Stimulated activated CD4-positive, alpha-beta T cell treated with anti-CD3 and anti-CD28 coated beads, Interleukin-1b, Interleukin-23, amount 100 ng/mL, for 1 hour (primary cell): Measurements from ENCODE around the gene RPL3.
"Not testable (repeated sequence)": the region's sequence is repeated elsewhere in the genome, so short reads cannot be mapped to it uniquely, and the experiment has no call there.

ENCODE experiments used
- DNase-seq, 2 donors: peaks; one replicate each; pipeline ENCODE4 v3.0.0-alpha.2; 2020; ENCODE audit warnings: low read depth in 2 of 2

The RPL3 gene

DNA sequence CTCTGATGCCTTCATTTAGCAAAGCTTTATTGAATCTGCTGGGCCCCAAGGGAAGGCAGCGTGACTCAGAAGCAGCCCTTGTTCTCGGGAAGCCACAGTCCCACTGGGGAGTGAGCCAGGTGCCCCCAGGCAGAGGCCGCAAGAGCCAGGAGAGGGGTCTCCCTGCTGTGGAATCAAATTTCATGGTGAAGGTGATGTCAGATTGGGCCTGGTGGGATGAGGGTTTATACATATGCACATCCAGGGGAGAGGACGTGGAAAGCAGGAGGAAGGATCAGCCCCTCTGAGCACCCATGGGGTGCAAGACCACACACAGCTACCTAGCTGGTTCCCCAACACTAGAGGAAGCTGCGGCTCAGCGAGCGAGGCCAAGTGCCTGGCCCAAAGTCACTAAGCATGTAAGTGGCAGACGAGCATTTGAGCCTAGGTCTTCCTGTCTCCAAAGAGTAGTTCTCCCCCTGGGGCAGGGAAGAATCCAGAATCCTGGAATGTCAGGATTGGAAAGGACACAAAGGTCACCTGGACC, 32.3 kb upstream of the RPL3 start:
- DNase-seq: no peak

DNA sequence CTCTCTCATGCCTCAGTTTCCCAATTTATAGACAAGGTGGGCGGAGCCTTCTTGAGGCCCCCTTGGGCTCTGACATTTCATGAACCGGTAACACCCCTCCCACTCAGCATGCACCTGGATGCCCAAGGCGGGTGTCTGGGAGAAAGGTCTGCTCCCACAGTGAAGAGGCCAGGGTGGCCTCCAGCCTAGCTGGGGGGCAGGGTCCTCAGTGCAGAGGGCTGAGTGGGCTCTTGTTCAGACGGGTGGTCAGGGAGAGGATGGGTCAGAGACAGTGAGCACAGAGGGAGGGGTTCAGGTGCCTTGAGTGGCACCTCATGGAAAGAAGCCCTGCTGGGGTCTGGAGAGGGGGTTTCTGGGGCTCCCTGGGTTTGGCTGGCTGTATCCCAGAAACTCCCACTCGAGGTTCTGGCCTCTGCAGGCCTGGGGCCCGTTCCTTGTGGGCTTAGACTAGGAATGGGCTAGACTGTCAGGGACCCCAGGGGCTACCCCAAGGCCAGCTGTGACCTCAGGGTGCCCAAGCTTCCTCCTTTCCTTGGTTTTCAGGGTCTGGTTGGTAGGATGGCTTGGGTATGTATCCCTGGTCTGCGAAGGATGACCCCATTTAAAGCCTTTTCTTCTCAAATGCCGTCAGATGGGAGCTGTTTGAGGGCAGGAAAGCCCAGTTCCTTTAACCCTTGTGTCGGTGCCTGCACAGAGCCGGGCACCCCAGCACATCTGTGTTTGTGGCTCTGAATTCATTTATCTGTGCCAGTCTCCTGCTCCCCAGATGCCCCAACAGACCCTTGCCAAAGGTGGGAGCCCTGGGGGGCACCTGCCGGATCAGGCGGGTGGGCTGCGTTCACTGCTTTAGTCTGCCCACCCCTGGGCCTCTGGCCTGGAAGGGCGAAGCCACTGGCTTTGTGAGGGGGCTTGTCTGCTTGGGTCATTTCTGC, 31.6 kb upstream of the RPL3 start:
- no peak for DNase-seq

DNA sequence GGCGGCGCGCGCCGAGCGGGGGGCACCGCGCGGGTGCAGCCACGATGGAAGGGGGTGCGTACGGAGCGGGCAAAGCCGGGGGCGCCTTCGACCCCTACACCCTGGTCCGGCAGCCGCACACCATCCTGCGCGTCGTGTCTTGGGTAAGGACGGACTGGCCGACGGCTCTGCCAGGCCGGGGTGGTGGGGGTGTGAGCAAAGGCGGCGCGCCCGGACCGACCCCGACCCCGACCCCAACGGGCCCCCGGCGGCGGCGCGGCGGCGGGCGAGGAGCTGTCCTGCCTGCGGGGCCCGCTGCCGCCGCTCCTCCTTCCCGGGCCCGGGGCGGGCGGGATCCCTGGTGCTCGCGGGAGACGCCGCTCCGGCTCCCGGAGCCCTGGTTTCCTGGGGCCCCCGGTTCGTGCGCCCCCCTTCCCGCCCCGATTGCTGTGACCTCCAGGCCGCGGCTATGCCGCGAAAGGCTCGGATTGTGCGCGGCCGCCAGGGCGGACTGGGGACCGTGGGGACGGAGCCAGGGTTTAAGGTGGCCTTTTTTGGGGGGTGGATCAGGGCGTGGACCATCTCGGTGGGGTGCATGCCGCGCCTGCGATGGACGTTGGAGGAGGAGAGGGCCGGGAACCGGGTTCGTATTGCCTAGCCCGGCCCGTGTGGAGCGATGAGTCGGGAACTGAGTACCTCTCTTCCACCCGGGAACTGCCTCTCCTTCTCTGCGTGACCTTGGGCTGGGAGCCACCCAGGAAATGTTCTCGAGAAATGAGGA, 30.7 kb upstream of the RPL3 start, which contains the start of gene SYNGR1:
TSS of gene SYNGR1 (plus strand) at position 25 of the 760 bp plus-strand sequence. CDS start at position 45, 20 bp downstream.
- DNase-seq: no peak

DNA sequence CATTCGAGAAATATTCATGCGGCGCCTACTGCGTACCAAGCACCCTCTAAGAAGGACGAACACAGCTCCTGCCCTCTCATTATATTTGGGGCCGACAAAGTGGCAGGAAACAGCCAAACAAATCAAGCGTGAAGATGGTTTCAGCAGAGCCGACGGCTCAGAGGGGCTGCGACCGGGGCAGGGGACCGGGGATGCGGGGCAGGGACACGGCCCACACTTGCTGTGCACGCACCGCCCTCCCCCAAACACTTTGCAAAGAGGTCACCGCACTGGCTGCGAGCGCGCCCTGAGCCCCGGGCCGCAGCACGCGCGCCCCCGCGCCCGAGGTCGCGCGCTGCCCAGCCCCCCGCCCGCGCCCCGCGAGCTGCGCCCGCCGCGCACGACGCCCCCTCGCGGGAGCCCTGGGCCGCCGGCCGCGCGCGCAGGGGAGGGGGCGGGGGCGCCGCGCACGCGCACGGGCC, 30.1 kb upstream of the RPL3 start:
- DNase-seq: no peak

DNA sequence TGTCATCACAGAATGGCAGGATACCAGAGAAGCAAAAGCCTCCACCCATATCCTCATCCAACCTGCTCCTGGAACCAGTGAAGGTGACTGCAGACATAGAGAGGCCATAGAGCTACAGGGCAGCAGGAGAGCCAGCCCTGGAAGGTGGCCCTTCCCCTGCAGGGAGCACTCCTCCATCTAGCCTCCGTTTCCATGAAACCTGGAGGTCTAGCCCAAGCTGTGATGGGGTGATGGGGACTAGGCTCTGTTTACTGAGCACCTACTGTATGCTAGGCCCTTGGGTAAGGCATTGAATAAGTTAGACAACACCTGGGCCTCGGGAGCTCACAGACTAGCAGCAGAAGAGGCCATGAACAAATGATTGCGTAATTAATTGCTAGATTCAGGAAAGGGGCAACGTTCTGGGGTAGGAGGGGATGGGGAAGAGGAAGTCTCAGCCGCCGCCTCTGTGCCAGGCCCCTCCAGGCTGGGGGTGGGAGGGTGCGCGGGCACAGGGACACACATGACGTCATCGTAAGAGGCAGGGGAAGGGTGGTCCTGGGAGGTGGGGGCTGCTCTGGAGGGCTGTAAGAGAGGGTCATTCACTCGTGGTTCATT, 29.6 kb upstream of the RPL3 start:
- no peak for DNase-seq

DNA sequence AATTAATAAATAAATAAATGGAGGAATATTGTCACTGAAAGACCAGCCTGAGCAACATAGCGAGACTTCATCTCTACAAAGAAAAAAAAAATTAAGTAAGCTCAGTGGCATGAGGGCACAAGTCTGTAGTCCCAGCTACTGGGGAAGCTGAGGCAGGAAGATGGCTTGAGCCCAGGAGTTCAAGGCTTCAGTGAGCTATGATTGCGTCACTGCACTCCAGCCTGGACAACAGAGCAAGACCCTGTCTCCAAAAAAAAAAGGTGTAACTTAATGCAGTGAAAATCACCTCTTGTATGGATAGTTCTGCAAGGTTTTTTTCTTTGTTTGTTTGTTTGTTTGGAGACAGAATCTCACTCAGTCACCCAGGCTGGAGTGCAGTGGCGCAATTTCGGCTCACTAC, 25.8 kb upstream of the RPL3 start:
- no peak for DNase-seq

DNA sequence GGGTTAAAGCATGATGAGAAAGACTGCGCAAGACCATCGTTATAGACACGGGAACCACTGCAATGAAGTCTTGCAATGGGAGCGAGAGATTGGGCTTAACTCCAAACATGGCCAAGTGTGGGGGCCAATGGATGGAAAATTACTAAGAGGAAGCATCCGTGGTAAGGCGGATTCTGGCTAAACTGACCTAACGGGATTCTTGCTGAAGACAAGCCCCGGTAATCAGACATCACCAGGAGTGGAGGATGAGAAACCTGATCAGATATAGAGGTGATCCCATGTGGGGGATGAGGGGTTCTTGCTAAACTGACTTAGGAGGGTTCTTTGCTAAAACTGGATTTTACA, 24.6 kb upstream of the RPL3 start:
- DNase-seq: no peak

DNA sequence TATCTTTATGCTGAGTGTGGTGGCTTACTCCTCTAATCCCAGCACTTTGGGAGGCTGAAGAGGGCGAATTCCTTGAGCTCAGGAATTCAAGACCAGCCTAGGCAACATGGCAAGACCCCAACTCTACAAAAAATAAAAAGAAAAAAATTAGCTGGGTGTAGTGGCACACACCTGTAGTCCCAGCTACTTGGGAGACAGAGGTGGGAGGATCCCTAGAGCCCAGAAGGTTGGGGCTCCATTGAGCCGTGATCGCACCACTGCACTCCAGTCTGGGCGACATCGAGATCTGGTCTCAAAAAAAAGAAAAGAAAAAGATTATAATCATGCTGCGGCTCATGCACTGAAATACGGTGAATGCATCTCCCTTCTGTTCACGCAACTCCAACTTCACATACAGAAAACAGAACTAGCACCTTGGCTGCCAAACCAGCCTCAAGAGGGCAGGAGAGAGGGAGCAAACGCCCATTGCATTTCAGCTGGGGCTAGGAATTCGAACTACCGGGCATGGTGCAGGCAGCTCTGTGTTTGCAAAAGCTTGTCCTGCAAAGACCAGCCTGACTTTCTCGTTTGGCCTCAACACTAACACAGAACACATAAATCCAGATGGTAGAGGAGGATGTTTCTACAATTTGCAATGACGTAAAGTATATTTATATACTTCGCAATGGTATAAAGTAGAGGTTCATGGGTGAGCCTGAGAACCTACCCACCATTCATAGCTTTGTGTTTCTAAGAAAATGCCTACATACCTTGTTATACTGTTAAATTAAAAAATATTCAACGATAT, 24.0 kb upstream of the RPL3 start:
- no peak for DNase-seq

DNA sequence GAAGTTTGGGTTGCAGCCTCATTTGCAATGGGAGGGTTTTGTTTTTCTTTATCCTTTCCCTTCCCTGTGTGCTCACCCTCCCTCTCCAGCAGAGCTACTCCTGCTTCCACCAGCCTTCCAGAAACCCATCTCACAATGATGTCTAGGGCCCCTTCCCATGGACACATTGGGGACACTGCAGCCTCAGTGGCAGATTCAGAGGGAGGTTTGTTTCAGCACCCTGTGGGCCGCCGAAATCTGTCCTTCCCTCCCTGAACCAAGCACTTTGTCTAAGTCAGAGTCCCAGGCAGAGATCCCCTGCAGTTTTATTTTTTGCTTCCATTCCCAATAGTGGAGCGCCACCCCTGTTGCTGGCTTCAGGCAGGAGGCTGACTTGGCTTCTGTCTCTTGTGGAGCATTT, 21.8 kb upstream of the RPL3 start:
- no peak for DNase-seq

DNA sequence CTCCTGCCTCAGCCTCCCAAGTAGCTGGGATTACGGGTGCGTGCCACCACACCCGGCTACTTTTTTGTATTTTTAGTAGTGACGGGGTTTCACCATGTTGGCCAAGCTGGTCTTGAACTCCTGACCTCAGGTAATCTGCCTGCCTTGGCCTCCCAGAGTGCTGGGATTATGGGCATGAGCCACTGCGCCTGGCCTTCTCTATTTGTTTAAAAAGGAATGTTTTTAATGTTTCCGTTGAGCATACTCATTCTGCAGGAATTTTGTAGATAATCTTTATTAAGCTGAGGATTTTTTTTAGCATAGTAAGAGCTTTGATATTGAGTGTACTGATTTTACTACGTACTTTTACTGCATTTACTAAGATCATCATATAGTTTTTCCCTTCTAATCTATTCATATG, 20.4 kb upstream of the RPL3 start:
- not testable (repeated sequence) for DNase-seq

DNA sequence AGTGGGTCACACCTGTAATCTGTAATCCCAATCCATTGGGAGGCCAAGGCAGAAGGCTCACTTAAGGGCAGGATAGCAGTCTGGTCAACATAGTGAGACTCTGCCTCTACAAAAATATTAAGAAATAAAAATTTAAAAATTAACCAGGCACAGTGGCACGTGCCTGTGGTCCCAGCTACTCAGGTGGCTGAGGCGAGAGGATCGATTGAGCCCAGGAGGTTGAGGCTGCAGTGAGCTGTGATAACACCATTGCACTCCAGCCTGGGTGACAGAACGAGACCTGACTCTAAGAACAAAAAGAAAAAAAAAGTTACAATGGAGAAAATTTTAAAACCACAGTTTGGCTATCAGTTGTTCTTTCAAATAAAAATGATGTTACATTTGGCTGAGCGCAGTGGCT, 17.0 kb upstream of the RPL3 start:
- no peak for DNase-seq

DNA sequence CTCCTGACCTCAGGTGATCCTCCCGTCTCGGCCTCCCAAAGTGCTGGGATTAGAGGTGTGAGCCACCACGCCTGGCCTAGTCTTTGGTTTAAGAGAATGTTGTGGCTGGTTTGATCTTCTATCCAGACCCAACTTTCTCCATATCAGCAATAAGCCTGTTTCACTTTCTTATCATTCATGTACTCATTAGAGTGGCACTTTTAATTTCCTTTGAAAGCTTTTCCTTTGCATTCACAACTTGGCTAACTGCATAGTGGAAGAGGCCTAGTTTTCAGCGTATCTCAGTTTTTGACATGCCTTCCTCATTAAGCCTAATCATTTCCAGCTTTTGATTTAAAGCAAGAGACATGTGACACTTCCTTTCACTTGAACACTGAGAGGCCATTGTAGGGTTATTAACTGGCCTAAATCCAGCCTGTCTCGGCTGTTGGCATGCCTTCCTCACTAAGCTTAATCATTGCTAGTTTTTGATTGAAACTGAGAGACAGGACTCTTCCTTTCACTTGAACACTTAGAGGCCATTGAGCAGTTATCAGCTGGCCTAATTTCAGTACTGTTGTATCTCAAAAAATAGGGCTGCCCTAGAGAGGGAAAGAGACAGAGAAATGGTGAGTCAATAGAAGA, 13.1 kb upstream of the RPL3 start:
- DNase-seq: no peak

DNA sequence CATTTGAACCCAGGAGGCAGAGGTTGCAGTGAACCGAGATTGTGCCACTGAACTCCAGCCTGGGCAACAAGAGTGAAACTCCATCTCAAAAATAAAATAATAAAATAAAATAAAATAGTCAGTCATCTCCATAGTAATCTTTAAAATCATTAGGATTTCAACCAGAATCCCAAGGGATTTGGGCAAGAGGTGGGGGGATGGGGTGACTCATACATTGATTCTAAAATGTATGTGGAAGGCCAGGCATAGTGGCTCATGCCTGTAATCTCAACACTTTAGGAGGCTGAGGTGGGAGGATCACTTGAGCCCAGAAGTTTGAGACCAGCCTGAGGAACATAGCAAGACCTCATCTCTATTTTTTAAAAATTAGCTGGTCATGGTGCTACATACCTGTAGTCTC, 11.1 kb upstream of the RPL3 start:
- DNase-seq: not testable (repeated sequence)

DNA sequence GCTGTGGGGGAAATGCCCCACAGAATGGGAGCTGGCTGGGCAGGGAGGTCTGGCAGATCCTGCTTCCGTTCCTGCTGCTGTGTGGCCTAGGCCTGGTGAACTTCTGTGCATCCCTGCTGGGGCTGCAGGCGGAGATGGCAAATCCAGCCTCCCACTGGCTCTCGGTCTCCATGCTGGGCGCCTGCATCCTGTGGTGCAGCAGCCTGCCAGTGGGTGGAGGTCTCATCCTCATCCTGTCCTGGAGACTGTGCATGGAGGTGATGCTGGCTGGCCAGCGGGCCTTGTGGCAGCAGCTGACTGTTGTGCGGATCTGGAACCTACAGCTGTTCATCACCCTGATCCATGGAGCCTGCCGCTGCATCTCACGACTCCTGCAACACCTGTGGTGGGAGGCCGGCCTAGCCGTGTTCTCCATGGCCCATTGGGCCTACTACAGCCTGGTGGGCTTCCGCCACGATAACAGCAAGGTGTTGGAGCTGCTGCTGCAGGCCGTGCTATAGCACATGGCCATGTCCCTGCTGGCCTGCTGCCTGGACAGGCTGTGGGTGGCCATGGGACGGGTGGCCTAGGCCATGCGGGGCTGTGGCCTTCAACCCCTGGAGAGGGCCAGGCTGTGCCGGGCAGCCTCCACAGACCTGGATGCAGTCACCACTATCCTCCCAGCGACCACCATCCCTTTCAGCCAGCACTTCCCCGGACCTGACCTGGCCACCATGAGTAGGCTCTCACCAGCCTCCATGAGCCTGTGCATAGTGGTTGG, 8.8 kb upstream of the RPL3 start:
- no peak for DNase-seq

DNA sequence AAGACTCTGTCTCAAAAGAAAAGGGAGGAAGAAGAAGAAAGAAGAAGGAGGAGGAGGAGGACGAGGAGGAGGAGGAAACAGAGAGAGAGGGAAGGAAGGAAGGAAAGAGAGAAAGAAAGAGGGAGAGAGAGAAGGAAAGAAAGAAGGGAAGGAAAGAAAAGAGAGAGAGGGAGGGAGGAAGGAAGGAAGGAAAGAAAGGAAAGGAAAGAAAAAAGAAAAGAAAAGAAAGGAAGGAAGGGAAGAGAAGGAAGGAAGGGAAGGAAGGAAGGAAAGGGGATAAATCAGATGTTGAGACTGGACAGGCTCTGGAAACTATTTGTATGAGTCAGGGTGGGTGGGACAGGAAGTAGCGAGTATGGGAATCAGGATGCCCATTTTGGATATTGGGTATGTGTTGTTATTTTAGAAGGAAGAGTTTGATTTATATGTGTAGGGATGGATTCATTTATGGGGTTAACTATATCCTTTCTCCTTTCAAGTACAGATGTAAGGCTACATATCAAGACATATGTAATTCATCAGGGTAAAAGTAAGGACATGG, 6.0 kb upstream of the RPL3 start:
- DNase-seq: no peak

DNA sequence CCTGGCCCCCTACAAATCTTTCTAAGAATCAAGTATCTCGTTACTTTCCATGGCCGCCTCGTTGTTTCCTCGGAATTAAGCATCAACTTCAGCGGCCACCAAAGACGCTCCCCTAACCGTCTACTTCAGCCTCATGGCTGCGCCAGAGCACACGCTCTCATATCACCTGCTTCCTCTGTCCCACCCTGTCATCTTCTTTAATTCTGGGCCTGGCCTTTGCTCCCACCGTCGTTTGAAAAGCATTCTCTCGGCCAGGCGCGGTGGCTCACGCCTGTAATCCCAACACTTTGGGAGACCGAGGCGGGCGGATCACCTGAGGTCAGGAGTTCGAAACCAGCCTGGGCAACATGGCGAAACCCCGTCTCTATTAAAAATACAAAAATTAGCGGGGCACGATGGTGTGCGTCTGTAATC, 1.2 kb upstream of the RPL3 start:
- not testable (repeated sequence) for DNase-seq

DNA sequence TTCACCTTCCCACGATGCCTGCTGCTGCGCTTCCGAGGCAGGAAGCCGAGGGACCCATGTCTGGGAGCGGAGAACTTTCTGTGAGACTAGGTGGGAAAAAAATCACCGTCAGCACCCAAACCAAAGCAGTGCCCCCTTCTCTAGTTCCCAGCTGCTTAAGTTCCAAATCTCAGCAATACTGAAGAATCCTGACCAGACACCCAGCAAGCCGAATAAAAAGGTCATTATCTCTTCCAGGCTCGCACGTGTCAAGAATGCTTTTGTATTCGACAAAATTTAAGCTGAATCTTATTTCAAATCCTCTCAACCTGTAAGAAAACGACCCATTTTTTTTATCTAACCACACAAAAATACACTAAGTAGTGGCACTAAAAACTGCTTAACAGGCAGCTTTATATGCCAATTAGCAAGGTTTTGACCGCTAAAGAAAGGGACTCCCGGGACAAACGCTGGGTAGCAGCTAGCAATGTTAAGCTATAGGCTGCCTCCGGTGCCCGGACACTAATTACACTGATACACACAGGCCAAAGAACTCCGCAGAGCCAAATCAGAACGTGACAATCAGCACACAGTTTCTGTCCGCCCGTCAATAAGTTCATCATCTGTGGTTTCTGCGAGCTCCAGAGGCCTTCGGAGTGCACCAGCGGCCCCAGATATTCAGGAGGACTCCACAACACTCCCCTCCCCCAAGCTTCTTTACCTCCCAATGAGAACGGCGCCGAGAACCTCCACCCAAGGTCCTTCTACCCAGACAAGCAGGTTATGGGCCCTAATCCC, 728 bp downstream of the RPL3 start:
- no peak for DNase-seq

DNA sequence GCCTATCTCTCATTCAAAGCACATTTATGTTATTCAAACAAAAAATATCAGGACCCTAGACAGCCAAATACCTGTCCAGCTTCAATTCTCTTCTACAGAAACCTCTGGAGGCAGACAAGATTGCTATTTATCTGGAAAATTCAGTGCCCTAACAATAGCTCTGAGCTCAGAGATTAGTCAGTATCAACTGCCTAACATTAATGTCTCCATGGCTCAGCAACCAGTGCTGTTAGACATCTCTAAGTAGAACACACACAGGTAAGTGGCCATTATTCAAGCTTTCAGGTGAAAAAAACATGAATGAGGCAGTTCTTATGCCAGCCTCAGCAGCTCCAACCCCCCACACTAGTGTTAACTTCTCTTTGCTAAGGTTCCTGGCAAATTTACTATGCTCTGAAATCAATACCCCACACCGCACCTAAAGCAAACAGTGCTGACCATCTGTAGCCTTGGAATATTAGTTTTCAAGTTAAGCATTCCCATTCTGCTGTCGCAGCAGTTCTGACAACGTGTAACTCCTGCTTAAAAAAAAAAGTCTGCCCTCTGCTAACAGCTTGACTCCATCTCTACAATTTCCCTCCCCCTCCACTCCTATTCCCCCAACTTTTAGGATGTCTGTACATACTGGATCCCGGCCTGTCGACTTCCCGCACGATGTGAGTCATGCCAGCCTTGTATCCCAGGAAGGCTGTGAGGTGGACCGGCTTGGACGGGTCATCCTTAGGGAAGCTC, 1.5 kb downstream of the RPL3 start:
- DNase-seq: no peak
